ENCODE data around the gene ETS1.

GRCh38 chr11:128620309-128621100 lies 33.1 kb upstream of the ETS1 start:
- TF ChIP-seq POLR2AphosphoS5 (IDR thresholded peaks at IDR 0.05), result no peak
- TF ChIP-seq, protein P1, sequence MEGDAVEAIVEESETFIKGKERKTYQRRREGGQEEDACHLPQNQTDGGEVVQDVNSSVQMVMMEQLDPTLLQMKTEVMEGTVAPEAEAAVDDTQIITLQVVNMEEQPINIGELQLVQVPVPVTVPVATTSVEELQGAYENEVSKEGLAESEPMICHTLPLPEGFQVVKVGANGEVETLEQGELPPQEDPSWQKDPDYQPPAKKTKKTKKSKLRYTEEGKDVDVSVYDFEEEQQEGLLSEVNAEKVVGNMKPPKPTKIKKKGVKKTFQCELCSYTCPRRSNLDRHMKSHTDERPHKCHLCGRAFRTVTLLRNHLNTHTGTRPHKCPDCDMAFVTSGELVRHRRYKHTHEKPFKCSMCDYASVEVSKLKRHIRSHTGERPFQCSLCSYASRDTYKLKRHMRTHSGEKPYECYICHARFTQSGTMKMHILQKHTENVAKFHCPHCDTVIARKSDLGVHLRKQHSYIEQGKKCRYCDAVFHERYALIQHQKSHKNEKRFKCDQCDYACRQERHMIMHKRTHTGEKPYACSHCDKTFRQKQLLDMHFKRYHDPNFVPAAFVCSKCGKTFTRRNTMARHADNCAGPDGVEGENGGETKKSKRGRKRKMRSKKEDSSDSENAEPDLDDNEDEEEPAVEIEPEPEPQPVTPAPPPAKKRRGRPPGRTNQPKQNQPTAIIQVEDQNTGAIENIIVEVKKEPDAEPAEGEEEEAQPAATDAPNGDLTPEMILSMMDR (IDR thresholded peaks at IDR 0.05 in 8 of 11, conservative IDR thresholded peaks at IDR 0.05 in 3 of 11), result no peak
- no peak for TF ChIP-seq POLR2A (IDR thresholded peaks at IDR 0.05)
